Esophagus muscularis mucosa (tissue), 3 donors: ENCODE results near the gene TSC1.

ENCODE experiments used
- POLR2A ChIP-seq: fragments of 450-650 bp; IDR thresholded peaks from one replicate; pipeline ENCODE4 v1.6.1; 2017; ENCODE audit warnings: antibody characterized with exemption, moderate library complexity, mild to moderate bottlenecking, low read depth
- TF ChIP-seq, protein P1 (sequence below), 3 experiments: fragments of 200-600 bp in 2 of 3; fragments of 450-650 bp in 1 of 3; sonication (generic) in 2 of 3; IDR thresholded peaks; one replicate each; pipeline ENCODE4 v1.5.1; 2017 to 2019; ENCODE audit warnings: antibody characterized with exemption in 3 of 3, mild to moderate bottlenecking in 2 of 3, moderate library complexity in 1 of 3

DNA sequence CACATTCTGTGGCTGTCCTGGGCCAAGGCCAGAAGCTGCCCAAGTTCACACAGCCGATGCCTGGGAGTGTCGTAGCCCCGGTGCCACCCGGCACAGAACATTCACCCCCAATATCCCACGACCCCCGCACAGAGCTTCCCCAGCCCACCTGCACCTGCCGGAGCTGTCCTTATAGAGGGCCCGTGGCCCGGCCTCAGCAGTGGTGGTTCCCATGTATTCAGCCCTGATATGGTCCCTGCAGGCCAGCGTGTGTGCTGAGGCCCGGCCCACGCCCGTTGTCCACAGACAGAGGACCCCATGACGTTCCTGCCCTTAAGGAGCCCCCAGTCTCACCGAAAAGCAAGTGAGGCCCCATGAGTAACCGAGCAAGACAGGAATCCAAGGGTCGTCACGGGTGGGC is 28.8 kb upstream of the TSC1 start:
- TF ChIP-seq, protein P1, sequence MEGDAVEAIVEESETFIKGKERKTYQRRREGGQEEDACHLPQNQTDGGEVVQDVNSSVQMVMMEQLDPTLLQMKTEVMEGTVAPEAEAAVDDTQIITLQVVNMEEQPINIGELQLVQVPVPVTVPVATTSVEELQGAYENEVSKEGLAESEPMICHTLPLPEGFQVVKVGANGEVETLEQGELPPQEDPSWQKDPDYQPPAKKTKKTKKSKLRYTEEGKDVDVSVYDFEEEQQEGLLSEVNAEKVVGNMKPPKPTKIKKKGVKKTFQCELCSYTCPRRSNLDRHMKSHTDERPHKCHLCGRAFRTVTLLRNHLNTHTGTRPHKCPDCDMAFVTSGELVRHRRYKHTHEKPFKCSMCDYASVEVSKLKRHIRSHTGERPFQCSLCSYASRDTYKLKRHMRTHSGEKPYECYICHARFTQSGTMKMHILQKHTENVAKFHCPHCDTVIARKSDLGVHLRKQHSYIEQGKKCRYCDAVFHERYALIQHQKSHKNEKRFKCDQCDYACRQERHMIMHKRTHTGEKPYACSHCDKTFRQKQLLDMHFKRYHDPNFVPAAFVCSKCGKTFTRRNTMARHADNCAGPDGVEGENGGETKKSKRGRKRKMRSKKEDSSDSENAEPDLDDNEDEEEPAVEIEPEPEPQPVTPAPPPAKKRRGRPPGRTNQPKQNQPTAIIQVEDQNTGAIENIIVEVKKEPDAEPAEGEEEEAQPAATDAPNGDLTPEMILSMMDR (IDR thresholded peaks at IDR 0.05), result no peak
- no peak for TF ChIP-seq POLR2A
